GM19035 (cell line): ENCODE data around the gene MED8.
"Not testable (repeated sequence)": the region's sequence is repeated elsewhere in the genome, so short reads cannot be mapped to it uniquely, and the experiment has no call there.

Source experiments
- ATAC-seq: cut with Tn5 transposase; IDR thresholded peaks from one replicate; pipeline ENCODE4 v1.9.1; 2021; ENCODE audit not compliant: unreplicated experiment

MED8 gene

GRCh38 chr1:43422995-43423671, 33.5 kb upstream of the MED8 start:
- ATAC-seq = no peak

- ATAC-seq = no peak
Observed at GRCh38 chr1:43421976-43422750, 32.6 kb upstream of the MED8 start.

- ATAC-seq = no peak
Observed at GRCh38 chr1:43421396-43421795, 31.8 kb upstream of the MED8 start.

GRCh38 chr1:43420874-43421273, 31.3 kb upstream of the MED8 start:
- no peak for ATAC-seq

- ATAC-seq = no peak
Observed at GRCh38 chr1:43419627-43420425, 30.2 kb upstream of the MED8 start.

GRCh38 chr1:43418858-43419257, 29.3 kb upstream of the MED8 start:
- ATAC-seq = no peak

- no peak for ATAC-seq
Observed at GRCh38 chr1:43415901-43416300, 26.3 kb upstream of the MED8 start.

- ATAC-seq = no peak
Observed at GRCh38 chr1:43414634-43415223, 25.1 kb upstream of the MED8 start.

GRCh38 chr1:43413426-43413825, 23.8 kb upstream of the MED8 start:
- not testable (repeated sequence) for ATAC-seq

- no peak for ATAC-seq
Observed at GRCh38 chr1:43410571-43410970, 21.0 kb upstream of the MED8 start.

GRCh38 chr1:43405876-43406234, 16.3 kb upstream of the MED8 start:
- ATAC-seq = no peak

GRCh38 chr1:43405219-43405875, 15.7 kb upstream of the MED8 start:
- ATAC-seq = no peak

- no peak for ATAC-seq
Observed at GRCh38 chr1:43404353-43404752, 14.8 kb upstream of the MED8 start.

GRCh38 chr1:43402089-43402865, 12.7 kb upstream of the MED8 start:
- ATAC-seq = no peak

GRCh38 chr1:43400441-43400840, 10.8 kb upstream of the MED8 start:
- ATAC-seq = not testable (repeated sequence)

GRCh38 chr1:43398227-43398626, 8.6 kb upstream of the MED8 start:
- ATAC-seq = no peak

- no peak for ATAC-seq
Observed at GRCh38 chr1:43396059-43396458, 6.5 kb upstream of the MED8 start.

GRCh38 chr1:43395523-43395922, 5.9 kb upstream of the MED8 start:
- ATAC-seq = no peak

- no peak for ATAC-seq
Observed at GRCh38 chr1:43392702-43393101, 3.1 kb upstream of the MED8 start.

- ATAC-seq = no peak
Observed at GRCh38 chr1:43388613-43389012, 987 bp downstream of the MED8 start.
